Ovary (tissue), 9 donors: ENCODE data around the gene TENT5C. TPM values are rescaled to one million over a fixed set of nuclear protein-coding genes. Genes with fewer than 3 reads are reported as not detected.

Source experiments
- DNase-seq, 5 donors: peaks; one replicate each; pipeline ENCODE4 v3.0.0-alpha.2; 2019 to 2020
- H3K27ac ChIP-seq, 2 donors: fragments of 200-600 bp; one replicate each; pipeline versions ENCODE4 v1.5.1 to v1.8.0; 2019 to 2022
- H3K27me3 ChIP-seq: fragments of 200-600 bp; one replicate; pipeline ENCODE4 v1.8.0; 2022
- H3K36me3 ChIP-seq: fragments of 200-600 bp; sonication (generic); one replicate; pipeline ENCODE4 v1.5.1; 2019
- H3K4me1 ChIP-seq: one replicate; pipeline ENCODE4 v1.8.1; 2013; ENCODE audit warnings: mild to moderate bottlenecking, moderate library complexity; ENCODE audit not compliant: insufficient read depth
- H3K4me3 ChIP-seq: fragments of 200-600 bp; sonication (generic); one replicate; pipeline ENCODE4 v1.5.1; 2017
- H3K9me3 ChIP-seq, 2 donors: fragments of 200-600 bp in 1 of 2; sonication (generic) in 1 of 2; one replicate each; pipeline versions ENCODE4 v1.5.1 to v1.8.1; 2013 to 2019; ENCODE audit warnings: mild to moderate bottlenecking in 1 of 2, moderate library complexity in 1 of 2
- EP300 ChIP-seq: sonication (generic); formaldehyde crosslinking; IDR thresholded peaks from one replicate; pipeline ENCODE4 v1.6.1; 2017; ENCODE audit warnings: antibody characterized with exemption
- POLR2A ChIP-seq: fragments of 450-650 bp; IDR thresholded peaks from one replicate; pipeline ENCODE4 v1.6.1; 2017; ENCODE audit warnings: antibody characterized with exemption, mild to moderate bottlenecking, moderate library complexity
- WGBS, 3 donors: extraction: QIAGEN DNeasy Blood & Tissue Kit in 1 of 3; methylation state at CpG; one replicate each; pipeline versions ENCODE4 v1.1.5 to v1.1.7; 2013 to 2017; 5-methylcytosine and 5-hydroxymethylcytosine counted together
- intact Hi-C, 4 donors: fragments of 100-400 bp; cut with DNase I; formaldehyde crosslinking; loops; one replicate each; pipeline versions ENCODE4 v1.11.0 to v1.15.1; 2022 to 2023
- polyA plus RNA-seq, 2 donors: library from polyadenylated mRNA; stranded (reverse); fragments of 200-250 nt in 1 of 2; fragments of 350-450 nt in 1 of 2; fragmentation: Illumina TruSeq in 1 of 2; extraction: RNeasy Lipid Tissue Mini Kit (QIAGEN cat#74804) in 1 of 2; gene quantifications; one replicate each; pipeline ENCODE4 v1.2.3, GENCODE V29; 2013 to 2014
- total RNA-seq, 7 donors: library from RNA; depleted of rRNA in 2 of 7; stranded (reverse); fragments of >200 nt in 2 of 7; fragmentation: NEBNext Ultra II Directional in 3 of 7; extraction: Animal tissue kit (Norgen Biotek cat#: 25700) in 3 of 7; gene quantifications; one replicate each; pipeline versions ENCODE4 v1.1.0 to v1.2.4, GENCODE V29; 2016 to 2023
- TF ChIP-seq, protein P1 (sequence below), 3 donors: fragments of 450-650 bp in 2 of 3; fragments of 200-600 bp in 1 of 3; IDR thresholded peaks; one replicate each; pipeline versions ENCODE4 v1.5.1 to v1.8.0; 2016 to 2022; ENCODE audit warnings: antibody characterized with exemption in 3 of 3, mild to moderate bottlenecking in 1 of 3
- donor health status: DM: no; HTN: no; CAD: no; lungs with moderate emphysema.
- donor health status: DM: no; HTN: no; CAD: no.
- donor health status: Bipolar disorder and iron deficiency.
- donor health status: DM: yes; HTN: yes; CAD: no.
- donor health status: DM: no; HTN: no; CAD: no.
- donor health status: DM: yes; HTN: yes; CAD: no.

Gene TENT5C
- total and polyA plus RNA-seq, 9 donors = 2.6 to 24.7 (median 11.4) TPM

DNA sequence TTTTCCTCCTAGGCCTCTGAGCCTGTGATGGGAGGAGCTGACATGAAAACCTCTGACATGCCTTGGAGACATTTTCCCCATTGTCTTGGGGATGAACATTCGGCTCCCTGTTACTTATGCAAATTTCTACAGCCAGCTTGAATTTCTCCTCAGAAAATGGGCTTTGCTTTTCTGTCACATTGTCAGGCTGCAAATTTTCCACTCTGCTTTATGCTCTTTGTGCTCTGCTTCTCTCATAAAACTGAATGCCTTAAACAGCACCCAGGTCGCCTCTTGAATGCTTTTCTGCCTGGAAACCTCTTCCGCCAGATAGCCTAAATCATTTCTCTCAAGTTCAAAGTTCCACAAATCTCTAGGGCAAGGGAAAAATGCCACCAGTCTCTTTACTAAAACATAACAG, 46.7 kb upstream of the TENT5C start:
- Histone ChIP-seq H3K4me1 (no peaks in the 10 kb centered on the region), H3K9me3 (peaks cover 0 to 4% of the 10 kb centered on the region in 2 donors), H3K27ac (no peak overlapping the region), H3K4me3 (no peak overlapping the region), H3K36me3 (no peaks in the 10 kb centered on the region), H3K27me3 (no peaks in the 10 kb centered on the region)
- 86 to 88% (median 87%) methylated on average over 3 of the region's 3 CpGs for WGBS, 3 donors
- no peak for DNase-seq
- intact Hi-C loops = no loop called here
- TF ChIP-seq POLR2A (no peak), EP300 (no peak)
- TF ChIP-seq, protein P1, sequence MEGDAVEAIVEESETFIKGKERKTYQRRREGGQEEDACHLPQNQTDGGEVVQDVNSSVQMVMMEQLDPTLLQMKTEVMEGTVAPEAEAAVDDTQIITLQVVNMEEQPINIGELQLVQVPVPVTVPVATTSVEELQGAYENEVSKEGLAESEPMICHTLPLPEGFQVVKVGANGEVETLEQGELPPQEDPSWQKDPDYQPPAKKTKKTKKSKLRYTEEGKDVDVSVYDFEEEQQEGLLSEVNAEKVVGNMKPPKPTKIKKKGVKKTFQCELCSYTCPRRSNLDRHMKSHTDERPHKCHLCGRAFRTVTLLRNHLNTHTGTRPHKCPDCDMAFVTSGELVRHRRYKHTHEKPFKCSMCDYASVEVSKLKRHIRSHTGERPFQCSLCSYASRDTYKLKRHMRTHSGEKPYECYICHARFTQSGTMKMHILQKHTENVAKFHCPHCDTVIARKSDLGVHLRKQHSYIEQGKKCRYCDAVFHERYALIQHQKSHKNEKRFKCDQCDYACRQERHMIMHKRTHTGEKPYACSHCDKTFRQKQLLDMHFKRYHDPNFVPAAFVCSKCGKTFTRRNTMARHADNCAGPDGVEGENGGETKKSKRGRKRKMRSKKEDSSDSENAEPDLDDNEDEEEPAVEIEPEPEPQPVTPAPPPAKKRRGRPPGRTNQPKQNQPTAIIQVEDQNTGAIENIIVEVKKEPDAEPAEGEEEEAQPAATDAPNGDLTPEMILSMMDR (IDR thresholded peaks at IDR 0.05) = no peak

GRCh38 chr1:117559985-117560384, 45.9 kb upstream of the TENT5C start:
- H3K4me3 ChIP-seq = no peak overlapping the region
- WGBS, 3 donors = 68 to 73% (median 73%) methylated on average over 3 of the region's 3 CpGs
- DNase-seq = no peak

DNA sequence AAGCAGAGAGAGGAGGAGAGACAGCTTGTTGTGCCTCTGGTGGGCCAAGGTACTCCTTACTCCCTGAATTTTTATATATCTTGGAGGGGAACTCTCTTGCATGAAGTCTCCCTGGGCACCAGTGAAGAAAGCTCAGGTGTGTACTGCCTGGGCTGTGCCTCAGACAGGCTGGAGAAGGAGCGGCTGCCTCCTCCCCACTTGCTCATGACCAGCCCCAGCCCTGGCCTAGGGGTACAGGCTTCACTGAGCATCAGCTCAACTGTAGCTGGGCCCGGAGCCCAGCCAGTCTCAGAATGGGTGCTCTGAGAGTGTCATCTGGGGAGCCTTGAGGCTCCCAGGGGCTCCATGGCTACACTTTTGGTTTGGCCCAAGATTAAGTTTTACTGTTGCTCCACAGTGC, 44.8 kb upstream of the TENT5C start:
- Histone ChIP-seq H3K9me3 (peaks cover 0 to 4% of the 10 kb centered on the region in 2 donors), H3K36me3 (no peaks in the 10 kb centered on the region), H3K4me3 (no peak overlapping the region), H3K27me3 (no peaks in the 10 kb centered on the region), H3K27ac (no peak overlapping the region), H3K4me1 (no peaks in the 10 kb centered on the region)
- intact Hi-C loops = no loop called here
- WGBS, 3 donors = 90 to 100% (median 94%) methylated on average over 2 of the region's 2 CpGs
- TF ChIP-seq EP300 (no peak), POLR2A (no peak)
- TF ChIP-seq, protein P1 (IDR thresholded peaks at IDR 0.05) = no peak
- no peak for DNase-seq

More at GRCh38 chr1:117559985-117560384, 45.9 kb upstream of the TENT5C start:
- no peaks in the 10 kb centered on the region for H3K4me1 ChIP-seq
- H3K36me3 ChIP-seq = no peaks in the 10 kb centered on the region
- intact Hi-C loops = no loop called here
- H3K9me3 ChIP-seq = peaks cover 0 to 4% of the 10 kb centered on the region in 2 donors
- TF ChIP-seq POLR2A = no peak
- TF ChIP-seq, protein P1 (IDR thresholded peaks at IDR 0.05) = no peak
- no peak for TF ChIP-seq EP300
- no peak overlapping the region for H3K27ac ChIP-seq
- H3K27me3 ChIP-seq = no peaks in the 10 kb centered on the region

DNA sequence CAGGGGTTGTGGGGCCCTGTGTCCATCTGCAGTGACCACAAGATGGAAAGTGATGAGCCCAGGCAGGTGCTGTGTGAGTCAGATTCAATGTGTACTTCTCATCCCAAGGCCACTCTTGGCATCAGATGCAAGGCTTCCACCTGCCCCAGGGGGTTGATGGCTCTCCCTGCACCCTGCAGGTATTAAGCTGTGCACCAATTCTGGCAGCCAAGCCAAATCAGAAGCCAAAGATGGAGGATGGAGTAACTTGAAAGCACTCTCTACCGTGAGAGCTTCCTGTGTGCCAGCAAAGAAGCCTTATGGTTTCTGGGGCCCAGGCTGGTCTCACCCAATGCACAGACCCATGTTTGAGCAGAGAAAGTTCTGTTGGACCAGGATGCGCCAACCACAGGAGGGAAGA, 44.3 kb upstream of the TENT5C start:
- Histone ChIP-seq H3K4me1 (no peaks in the 10 kb centered on the region), H3K9me3 (peaks cover 0 to 4% of the 10 kb centered on the region in 2 donors), H3K27ac (no peak overlapping the region), H3K4me3 (no peak overlapping the region), H3K36me3 (no peaks in the 10 kb centered on the region), H3K27me3 (no peaks in the 10 kb centered on the region)
- intact Hi-C loops = no loop called here
- no peak for TF ChIP-seq EP300
- 94 to 100% (median 96%) methylated on average over 2 of the region's 2 CpGs for WGBS, 3 donors
- DNase-seq = no peak

GRCh38 chr1:117562581-117563491, 43.0 kb upstream of the TENT5C start:
- WGBS, 3 donors = 65 to 68% (median 67%) methylated on average over 9 of the region's 9 CpGs
- TF ChIP-seq POLR2A (no peak), EP300 (no peak)
- no peak for DNase-seq
- H3K27me3 ChIP-seq = no peaks in the 10 kb centered on the region
- intact Hi-C loops = no loop called here
- H3K4me3 ChIP-seq = no peak overlapping the region
- H3K9me3 ChIP-seq = peaks cover 0 to 4% of the 10 kb centered on the region in 2 donors
- H3K27ac ChIP-seq = no peak overlapping the region
- H3K4me1 ChIP-seq = no peaks in the 10 kb centered on the region
- no peaks in the 10 kb centered on the region for H3K36me3 ChIP-seq
